Kidney (tissue), 14 donors: ENCODE data around the gene FBXO15. TPM values are rescaled to one million over a fixed set of nuclear protein-coding genes. Genes with fewer than 3 reads are reported as not detected.

Source experiments
- DNase-seq, 5 donors: peaks; one replicate each; pipeline ENCODE4 v3.0.0-alpha.2; 2013 to 2020
- FAIRE-seq: peaks from 2 replicates; lab custom pipeline; 2012; peaks lifted over from hg19 to GRCh38; lab: Jason Lieb, UNC
- H3K27ac ChIP-seq, 2 donors: one replicate each; pipeline ENCODE4 v1.7.0; 2013; ENCODE audit warnings: low read depth in 2 of 2, low read length in 2 of 2, inconsistent platforms in 1 of 2
- H3K27me3 ChIP-seq: one replicate; pipeline ENCODE4 v1.7.1; 2013; ENCODE audit warnings: low read length, inconsistent platforms; ENCODE audit not compliant: control insufficient read depth, insufficient read depth
- H3K36me3 ChIP-seq, 3 donors: one replicate each; pipeline versions ENCODE4 v1.7.0 to v1.7.1; 2013; ENCODE audit warnings: low read length in 3 of 3, control low read depth in 1 of 3, inconsistent platforms in 1 of 3; ENCODE audit not compliant: insufficient read depth in 3 of 3, control insufficient read depth in 2 of 3
- H3K4me1 ChIP-seq, 3 donors: one replicate each; pipeline versions ENCODE4 v1.7.0 to v1.7.1; 2013; ENCODE audit warnings: low read length in 3 of 3, inconsistent platforms in 1 of 3, low read depth in 1 of 3; ENCODE audit not compliant: control insufficient read depth in 2 of 3, insufficient read depth in 2 of 3
- H3K4me3 ChIP-seq, 3 donors: one replicate each; pipeline versions ENCODE4 v1.7.0 to v1.8.1; 2013; ENCODE audit warnings: low read length in 3 of 3, control low read depth in 1 of 3, inconsistent platforms in 1 of 3
- H3K9ac ChIP-seq, 3 donors: one replicate each; pipeline versions ENCODE4 v1.7.0 to v1.7.1; 2013; ENCODE audit warnings: low read length in 3 of 3, control low read depth in 1 of 3, inconsistent platforms in 1 of 3
- H3K9me3 ChIP-seq, 3 donors: one replicate each; pipeline versions ENCODE4 v1.7.0 to v1.7.1; 2013; ENCODE audit warnings: low read length in 3 of 3, control low read depth in 1 of 3, inconsistent platforms in 1 of 3; ENCODE audit not compliant: control insufficient read depth in 2 of 3, insufficient read depth in 1 of 3
- intact Hi-C: fragments of 100-400 bp; cut with DNase I; formaldehyde crosslinking; loops from one replicate; pipeline ENCODE4 v1.11.1; 2022
- polyA plus RNA-seq: library from polyadenylated mRNA; stranded (reverse); fragments of 350-450 nt; fragmentation: Illumina TruSeq; extraction: RNeasy Lipid Tissue Mini Kit (QIAGEN cat#74804); gene quantifications from one replicate; pipeline ENCODE4 v1.2.3, GENCODE V29; 2014; ENCODE audit warnings: low read depth, low replicate concordance; ENCODE audit not compliant: insufficient read depth
- total RNA-seq: library from RNA; stranded (reverse); fragmentation: NEBNext Ultra II Directional; extraction: Animal tissue kit (Norgen Biotek cat#: 25700); gene quantifications from one replicate; pipeline ENCODE4 v1.2.1, GENCODE V29; 2021
- TF ChIP-seq, protein P1 (sequence below): IDR thresholded peaks from 3 replicates; pipeline ENCODE4 v1.5.1; 2012; ENCODE audit warnings: mild to moderate bottlenecking, moderate library complexity, borderline replicate concordance; ENCODE audit not compliant: insufficient read depth; ENCODE audit errors: extremely low read depth
- donor health status: control.
- donor health status: control.
- donor health status: control.
- donor health status: control.
- donor health status: control.
- donor health status: DM: yes; HTN: yes; CAD: no.
- donor health status: Normal renal cell carcinoma (clear cell type).

The FBXO15 gene
- total and polyA plus RNA-seq, 2 donors from 2014 or later = 3.5 to 9.1 TPM

DNA sequence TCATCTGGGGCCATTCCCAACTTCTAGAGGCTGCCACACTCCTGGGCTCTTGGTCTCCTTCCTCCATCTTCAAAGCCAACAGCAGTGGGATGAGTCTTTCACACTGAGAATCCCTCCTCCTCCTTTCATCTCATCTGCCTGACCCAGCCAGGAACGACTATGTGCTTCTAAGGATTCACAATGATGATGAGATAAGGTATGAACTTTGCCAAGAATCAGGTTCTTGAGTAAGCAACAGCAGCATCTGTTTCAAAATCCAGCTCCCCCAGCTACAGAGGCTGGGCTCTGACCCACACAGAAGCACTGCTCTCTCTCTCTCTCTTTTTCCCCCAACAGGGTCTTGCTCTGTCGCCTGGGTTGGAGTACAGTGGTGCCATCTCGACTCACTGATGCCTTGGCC is 47.1 kb upstream of the FBXO15 start:
- FAIRE-seq (no peak), DNase-seq (no peak)
- no peak overlapping the region for H3K4me3 ChIP-seq
- H3K36me3 ChIP-seq = no peaks in the 10 kb centered on the region
- intact Hi-C loops = loop anchor here (5.0 to 10.0 kb wide), 2 partner anchors 148 to 360 kb away; no protein-coding TSS in a partner anchor
- TF ChIP-seq, protein P1, sequence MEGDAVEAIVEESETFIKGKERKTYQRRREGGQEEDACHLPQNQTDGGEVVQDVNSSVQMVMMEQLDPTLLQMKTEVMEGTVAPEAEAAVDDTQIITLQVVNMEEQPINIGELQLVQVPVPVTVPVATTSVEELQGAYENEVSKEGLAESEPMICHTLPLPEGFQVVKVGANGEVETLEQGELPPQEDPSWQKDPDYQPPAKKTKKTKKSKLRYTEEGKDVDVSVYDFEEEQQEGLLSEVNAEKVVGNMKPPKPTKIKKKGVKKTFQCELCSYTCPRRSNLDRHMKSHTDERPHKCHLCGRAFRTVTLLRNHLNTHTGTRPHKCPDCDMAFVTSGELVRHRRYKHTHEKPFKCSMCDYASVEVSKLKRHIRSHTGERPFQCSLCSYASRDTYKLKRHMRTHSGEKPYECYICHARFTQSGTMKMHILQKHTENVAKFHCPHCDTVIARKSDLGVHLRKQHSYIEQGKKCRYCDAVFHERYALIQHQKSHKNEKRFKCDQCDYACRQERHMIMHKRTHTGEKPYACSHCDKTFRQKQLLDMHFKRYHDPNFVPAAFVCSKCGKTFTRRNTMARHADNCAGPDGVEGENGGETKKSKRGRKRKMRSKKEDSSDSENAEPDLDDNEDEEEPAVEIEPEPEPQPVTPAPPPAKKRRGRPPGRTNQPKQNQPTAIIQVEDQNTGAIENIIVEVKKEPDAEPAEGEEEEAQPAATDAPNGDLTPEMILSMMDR = no peak
- H3K4me1 ChIP-seq = peaks cover 0 to 13% (median 10%) of the 10 kb centered on the region in 3 donors
- no peaks in the 10 kb centered on the region for H3K27me3 ChIP-seq
- no peaks in the 10 kb centered on the region for H3K9me3 ChIP-seq
- H3K9ac ChIP-seq = no peak overlapping the region
- no peak overlapping the region for H3K27ac ChIP-seq

DNA sequence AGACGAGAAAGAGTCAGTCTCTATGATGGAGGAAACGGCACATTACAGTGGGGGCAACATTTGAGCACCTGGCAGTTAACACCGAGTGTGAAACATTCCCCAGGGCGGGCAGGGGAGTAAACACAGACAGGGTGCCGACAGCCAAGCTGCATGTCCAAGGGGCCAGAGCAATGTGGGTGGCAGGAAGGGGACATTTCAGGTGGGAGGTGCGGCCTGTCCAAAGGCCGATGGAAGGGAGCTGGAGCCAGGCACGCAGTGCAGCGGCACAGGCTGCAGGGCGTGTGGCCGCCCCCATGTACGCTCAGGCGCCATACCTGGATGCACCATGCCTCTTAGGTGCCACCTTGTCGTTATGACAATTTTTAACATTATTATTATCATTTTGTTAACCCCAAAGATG is 43.9 kb upstream of the FBXO15 start:
- Histone ChIP-seq H3K9ac (no peak overlapping the region), H3K27me3 (no peaks in the 10 kb centered on the region), H3K27ac (no peak overlapping the region), H3K36me3 (no peaks in the 10 kb centered on the region), H3K4me3 (no peak overlapping the region), H3K4me1 (no peaks in the 10 kb centered on the region), H3K9me3 (no peaks in the 10 kb centered on the region)
- DNase-seq (no peak), FAIRE-seq (no peak)
- intact Hi-C loops = loop anchor here (10.0 kb wide), 1 partner anchor 363 kb away; no protein-coding TSS in a partner anchor
- TF ChIP-seq, protein P1 = no peak

DNA sequence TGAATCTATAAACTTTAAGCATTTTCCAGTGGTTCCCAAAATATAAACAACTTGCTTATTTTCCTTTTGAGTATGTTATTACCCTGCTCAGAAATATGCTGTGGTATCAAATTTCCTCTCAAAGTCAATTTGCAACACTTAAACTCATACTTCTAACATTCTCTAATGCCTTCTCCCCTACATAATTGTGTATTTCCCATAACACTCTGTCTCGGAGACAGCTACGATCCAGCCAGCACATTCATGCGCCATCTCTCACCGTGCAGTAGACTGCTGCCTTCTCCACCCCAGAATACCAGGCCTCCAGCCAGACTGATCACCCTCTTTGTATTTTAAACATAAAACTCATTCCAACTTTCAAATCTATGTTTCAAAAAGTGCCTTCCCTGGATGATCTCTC is 42.5 kb upstream of the FBXO15 start:
- intact Hi-C loops = loop anchor here (10.0 kb wide), 1 partner anchor 365 kb away; no protein-coding TSS in a partner anchor
- Histone ChIP-seq H3K9ac (no peak overlapping the region), H3K27ac (no peak overlapping the region), H3K4me3 (no peak overlapping the region), H3K4me1 (no peaks in the 10 kb centered on the region), H3K9me3 (no peaks in the 10 kb centered on the region), H3K27me3 (no peaks in the 10 kb centered on the region), H3K36me3 (no peaks in the 10 kb centered on the region)
- DNase-seq (no peak), FAIRE-seq (no peak)
- TF ChIP-seq, protein P1 = no peak

DNA sequence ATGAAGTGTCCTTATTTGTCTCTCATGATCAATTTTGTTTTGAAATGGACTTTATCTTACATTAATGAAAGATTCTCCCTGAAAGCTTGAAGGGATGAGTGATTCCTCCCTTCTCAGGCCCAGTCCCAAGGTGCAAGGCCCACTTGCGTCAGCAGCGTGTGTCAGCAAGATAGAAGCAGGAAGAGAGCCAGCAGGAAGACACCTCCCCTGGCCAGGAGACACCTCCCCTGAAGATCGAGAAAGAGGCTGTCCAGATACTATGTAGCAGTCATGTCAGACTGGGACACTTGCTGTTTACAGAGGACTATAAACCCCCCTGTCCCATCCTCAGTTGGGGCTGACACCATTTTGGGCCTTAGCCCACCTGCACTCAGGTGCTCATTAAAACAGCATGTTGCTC is 39.0 kb upstream of the FBXO15 start:
- no peaks in the 10 kb centered on the region for H3K4me1 ChIP-seq
- intact Hi-C loops = no loop called here
- H3K27ac ChIP-seq = no peak overlapping the region
- DNase-seq (no peak), FAIRE-seq (no peak)
- no peaks in the 10 kb centered on the region for H3K27me3 ChIP-seq
- TF ChIP-seq, protein P1 = no peak
- H3K36me3 ChIP-seq = no peaks in the 10 kb centered on the region
- no peaks in the 10 kb centered on the region for H3K9me3 ChIP-seq
- H3K9ac ChIP-seq = no peak overlapping the region
- H3K4me3 ChIP-seq = no peak overlapping the region
